GM23338 (cell line): ENCODE results near the gene SPTA1. TPM values are rescaled to one million over a fixed set of nuclear protein-coding genes. Genes with fewer than 3 reads are reported as not detected.

Source experiments
- ATAC-seq: fragments of 200-7000 bp; cut with Tn5 transposase; 3 replicates; pipeline ENCODE4 v1.9.1; 2020
- DNase-seq: peaks from one replicate; pipeline ENCODE4 v3.0.0-alpha.2; 2015; ENCODE audit warnings: low spot score
- H2AFZ ChIP-seq: fragments of 200-600 bp; sonication (generic); 2 replicates; pipeline ENCODE4 v1.8.0; 2016; ENCODE audit warnings: antibody characterized with exemption, mild to moderate bottlenecking, moderate library complexity
- H3F3A ChIP-seq: fragments of 200-600 bp; sonication (generic); replicated peaks from 2 replicates; pipeline ENCODE4 v1.8.0; 2017; ENCODE audit warnings: antibody characterized with exemption, mixed run types, low read depth
- H3K27ac ChIP-seq: fragments of 200-600 bp; sonication (generic); 2 replicates; pipeline ENCODE4 v1.6.1; 2016; ENCODE audit warnings: low read depth
- H3K27me3 ChIP-seq: fragments of 200-600 bp; sonication (generic); 2 replicates; pipeline ENCODE4 v1.8.0; 2016; ENCODE audit warnings: mild to moderate bottlenecking, mixed run types, moderate library complexity; ENCODE audit not compliant: insufficient read depth
- H3K36me3 ChIP-seq: fragments of 200-600 bp; sonication (generic); 2 replicates; pipeline ENCODE4 v1.8.0; 2016; ENCODE audit warnings: mild to moderate bottlenecking; ENCODE audit not compliant: insufficient read depth
- H3K4me1 ChIP-seq: fragments of 200-600 bp; sonication (generic); 2 replicates; pipeline ENCODE4 v1.8.0; 2016; ENCODE audit warnings: mild to moderate bottlenecking, moderate library complexity; ENCODE audit not compliant: insufficient read depth
- H3K4me2 ChIP-seq: fragments of 200-600 bp; sonication (generic); 2 replicates; pipeline ENCODE4 v1.7.1; 2017; ENCODE audit warnings: mixed run types
- H3K4me3 ChIP-seq: fragments of 200-600 bp; sonication (generic); 2 replicates; pipeline ENCODE4 v1.6.1; 2016; ENCODE audit warnings: mixed run types
- H3K79me2 ChIP-seq: fragments of 200-600 bp; sonication (generic); replicated peaks from 2 replicates; pipeline ENCODE4 v1.8.0; 2017; ENCODE audit warnings: mild to moderate bottlenecking; ENCODE audit not compliant: insufficient read depth
- H3K9me2 ChIP-seq: fragments of 200-600 bp; sonication (generic); 2 replicates; pipeline ENCODE4 v1.8.0; 2017; ENCODE audit not compliant: insufficient read depth
- H4K20me1 ChIP-seq: fragments of 200-600 bp; sonication (generic); replicated peaks from 2 replicates; pipeline ENCODE4 v1.8.0; 2017; ENCODE audit warnings: mild to moderate bottlenecking; ENCODE audit not compliant: insufficient read depth
- H3K27ac Mint-ChIP-seq: 2 replicates; pipeline ENCODE4 v1.8.0; 2020; ENCODE audit warnings: inconsistent platforms, mild to moderate bottlenecking, moderate library complexity, mixed read lengths
- H3K27me3 Mint-ChIP-seq: 3 replicates; pipeline ENCODE4 v1.8.0; 2022; ENCODE audit warnings: low read depth, mild to moderate bottlenecking, moderate library complexity, mixed read lengths, inconsistent platforms; ENCODE audit not compliant: insufficient read depth, poor library complexity
- H3K36me3 Mint-ChIP-seq: 3 replicates; pipeline ENCODE4 v1.8.0; 2021; ENCODE audit warnings: low read depth, mild to moderate bottlenecking, inconsistent platforms, moderate library complexity, mixed read lengths
- H3K4me1 Mint-ChIP-seq: 3 replicates; pipeline ENCODE4 v1.8.0; 2020; ENCODE audit warnings: mild to moderate bottlenecking, inconsistent platforms, mixed read lengths
- H3K4me3 Mint-ChIP-seq: 3 replicates; pipeline ENCODE4 v1.8.0; 2021; ENCODE audit warnings: moderate library complexity, mild to moderate bottlenecking, inconsistent platforms, mixed read lengths
- H3K9me3 Mint-ChIP-seq: 3 replicates; pipeline ENCODE4 v1.8.0; 2020; ENCODE audit warnings: moderate library complexity, mild to moderate bottlenecking, inconsistent platforms, mixed read lengths
- CREB1 ChIP-seq: fragments of 250-450 bp; sonication (Bioruptor Pico); IDR thresholded peaks from 2 replicates; pipeline ENCODE4 v1.5.0; 2020; ENCODE audit warnings: low read depth, mild to moderate bottlenecking, moderate library complexity
- CTCF ChIP-seq, 2 experiments: fragments of 200-600 bp in 1 of 2; sonication (generic) in 1 of 2; conservative IDR thresholded peaks; 2 replicates each; pipeline versions ENCODE4 v1.5.1 to v1.6.1; 2016 to 2017; ENCODE audit warnings: antibody characterized with exemption in 2 of 2, low read depth in 2 of 2, mild to moderate bottlenecking in 2 of 2, moderate library complexity in 1 of 2
- ETS1 ChIP-seq: IDR thresholded peaks from 2 replicates; pipeline ENCODE4 v1.6.1; 2016; ENCODE audit warnings: antibody characterized with exemption
- EZH2 ChIP-seq: fragments of 200-600 bp; sonication (generic); IDR thresholded peaks from one replicate; pipeline ENCODE4 v1.8.0; 2017; ENCODE audit warnings: antibody characterized with exemption, mild to moderate bottlenecking, low read depth; ENCODE audit not compliant: unreplicated experiment
- JUNB ChIP-seq: IDR thresholded peaks from one replicate; pipeline ENCODE4 v1.6.1; 2016; ENCODE audit warnings: antibody characterized with exemption; ENCODE audit not compliant: unreplicated experiment
- POLR2AphosphoS5 ChIP-seq: IDR thresholded peaks from 2 replicates; pipeline ENCODE4 v1.6.1; 2016; ENCODE audit warnings: antibody characterized with exemption, low read depth
- STAT1 ChIP-seq: IDR thresholded peaks from one replicate; pipeline ENCODE4 v1.6.1; 2016; ENCODE audit warnings: antibody characterized with exemption; ENCODE audit not compliant: unreplicated experiment
- polyA plus RNA-seq: library from polyadenylated mRNA; unstranded; fragments of >200 nt; fragmentation: Nextera tagmentation; extraction: Ambion mirVana; gene quantifications from 2 replicates; pipeline ENCODE4 v1.2.1, GENCODE V29; 2016
- total RNA-seq: library from RNA; depleted of rRNA; stranded (reverse); fragments of >200 nt; shearing (Covaris generic); gene quantifications from 2 replicates; pipeline ENCODE4 v1.2.3, GENCODE V29; 2014

The SPTA1 gene
- total and polyA plus RNA-seq, 2 experiments from 2014 or later, result not detected

- TF ChIP-seq CTCF (conservative IDR thresholded peaks at IDR 0.05; ENCODE audit: low read depth in 2 of 2) (no peak), POLR2AphosphoS5 (no peak), EZH2 (no peak)
Observed at GRCh38 chr1:158717344-158717743, 30.8 kb upstream of the SPTA1 start (continued).

GRCh38 chr1:158716335-158716734, 29.8 kb upstream of the SPTA1 start:
- Mint-ChIP-seq H3K27me3 (no peaks in the 10 kb centered on the region), H3K4me3 (no peak overlapping the region), H3K4me1 (no peaks in the 10 kb centered on the region), H3K27ac (no peak overlapping the region), H3K9me3 (no peaks in the 10 kb centered on the region), H3K36me3 (no peaks in the 10 kb centered on the region)
- H4K20me1 ChIP-seq, result no peaks in the 10 kb centered on the region
- H3K4me2 ChIP-seq, result no peak overlapping the region
- H3K27ac ChIP-seq, result no peak overlapping the region
- no peak overlapping the region for H2AFZ ChIP-seq
- H3K4me3 ChIP-seq, result no peak overlapping the region
- no peaks in the 10 kb centered on the region for H3K79me2 ChIP-seq
- no peaks in the 10 kb centered on the region for H3K36me3 ChIP-seq
- DNase-seq (no peak), ATAC-seq (no peak)
- no peaks in the 10 kb centered on the region for H3K4me1 ChIP-seq
- TF ChIP-seq ETS1 (no peak), STAT1 (no peak), CREB1 (CRISPR knock-in tag) (no peak), JUNB (no peak), CTCF (conservative IDR thresholded peaks at IDR 0.05; ENCODE audit: low read depth in 2 of 2) (no peak)
- no peaks in the 10 kb centered on the region for H3F3A ChIP-seq
- H3K9me2 ChIP-seq, result no peaks in the 10 kb centered on the region
- H3K27me3 ChIP-seq, result no peaks in the 10 kb centered on the region

GRCh38 chr1:158714754-158715153, 28.2 kb upstream of the SPTA1 start:
- no peaks in the 10 kb centered on the region for H3K27me3 ChIP-seq
- H3K27me3 Mint-ChIP-seq, result no peaks in the 10 kb centered on the region
- H3K4me2 ChIP-seq, result no peak overlapping the region
- peak; percentile 9 for DNase-seq
- no peaks in the 10 kb centered on the region for H3K9me2 ChIP-seq
- no peaks in the 10 kb centered on the region for H3K36me3 ChIP-seq
- no peaks in the 10 kb centered on the region for H3F3A ChIP-seq
- H3K4me3 Mint-ChIP-seq, result no peak overlapping the region
- H3K4me3 ChIP-seq, result no peak overlapping the region
- no peaks in the 10 kb centered on the region for H3K4me1 ChIP-seq
- no peaks in the 10 kb centered on the region for H3K79me2 ChIP-seq
- H3K27ac Mint-ChIP-seq, result no peak overlapping the region
- no peaks in the 10 kb centered on the region for H4K20me1 ChIP-seq
- H3K36me3 Mint-ChIP-seq, result no peaks in the 10 kb centered on the region
- H3K27ac ChIP-seq, result no peak overlapping the region
- no peak overlapping the region for H2AFZ ChIP-seq
- H3K9me3 Mint-ChIP-seq, result no peaks in the 10 kb centered on the region
- H3K4me1 Mint-ChIP-seq, result no peaks in the 10 kb centered on the region
- peak; percentile 59 for ATAC-seq
- no peak for TF ChIP-seq CTCF (conservative IDR thresholded peaks at IDR 0.05; ENCODE audit: low read depth in 2 of 2)
- TF ChIP-seq EZH2, result no peak
